ENCODE data around the gene FAM241B.

The FAM241B gene

DNA sequence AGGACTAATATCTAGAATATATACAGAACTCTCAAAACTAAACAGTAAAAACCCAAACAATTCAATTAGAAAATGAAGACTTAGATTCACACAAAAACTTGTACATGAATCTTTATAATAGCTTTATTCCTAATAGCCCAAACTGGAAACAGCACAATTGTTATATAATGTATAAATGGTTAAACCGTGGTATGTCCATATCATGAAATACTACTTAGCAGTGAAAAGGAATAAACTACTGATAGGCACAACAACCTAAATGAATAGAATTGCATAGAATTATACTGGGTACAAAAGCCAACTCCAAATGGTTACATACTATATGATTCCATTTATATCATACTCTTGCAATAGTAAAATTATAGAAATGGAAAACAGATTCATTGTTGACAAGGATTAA, 21.0 kb upstream of the FAM241B start:
- TF ChIP-seq, protein P1, sequence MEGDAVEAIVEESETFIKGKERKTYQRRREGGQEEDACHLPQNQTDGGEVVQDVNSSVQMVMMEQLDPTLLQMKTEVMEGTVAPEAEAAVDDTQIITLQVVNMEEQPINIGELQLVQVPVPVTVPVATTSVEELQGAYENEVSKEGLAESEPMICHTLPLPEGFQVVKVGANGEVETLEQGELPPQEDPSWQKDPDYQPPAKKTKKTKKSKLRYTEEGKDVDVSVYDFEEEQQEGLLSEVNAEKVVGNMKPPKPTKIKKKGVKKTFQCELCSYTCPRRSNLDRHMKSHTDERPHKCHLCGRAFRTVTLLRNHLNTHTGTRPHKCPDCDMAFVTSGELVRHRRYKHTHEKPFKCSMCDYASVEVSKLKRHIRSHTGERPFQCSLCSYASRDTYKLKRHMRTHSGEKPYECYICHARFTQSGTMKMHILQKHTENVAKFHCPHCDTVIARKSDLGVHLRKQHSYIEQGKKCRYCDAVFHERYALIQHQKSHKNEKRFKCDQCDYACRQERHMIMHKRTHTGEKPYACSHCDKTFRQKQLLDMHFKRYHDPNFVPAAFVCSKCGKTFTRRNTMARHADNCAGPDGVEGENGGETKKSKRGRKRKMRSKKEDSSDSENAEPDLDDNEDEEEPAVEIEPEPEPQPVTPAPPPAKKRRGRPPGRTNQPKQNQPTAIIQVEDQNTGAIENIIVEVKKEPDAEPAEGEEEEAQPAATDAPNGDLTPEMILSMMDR (IDR thresholded peaks at IDR 0.05; ENCODE audit: low read length, missing control alignments) = no peak
- no peak overlapping the region for H3K4me3 ChIP-seq (replicated peaks; ENCODE audit: low read depth, low read length)
- no peak for DNase-seq (ENCODE audit: low read depth)

DNA sequence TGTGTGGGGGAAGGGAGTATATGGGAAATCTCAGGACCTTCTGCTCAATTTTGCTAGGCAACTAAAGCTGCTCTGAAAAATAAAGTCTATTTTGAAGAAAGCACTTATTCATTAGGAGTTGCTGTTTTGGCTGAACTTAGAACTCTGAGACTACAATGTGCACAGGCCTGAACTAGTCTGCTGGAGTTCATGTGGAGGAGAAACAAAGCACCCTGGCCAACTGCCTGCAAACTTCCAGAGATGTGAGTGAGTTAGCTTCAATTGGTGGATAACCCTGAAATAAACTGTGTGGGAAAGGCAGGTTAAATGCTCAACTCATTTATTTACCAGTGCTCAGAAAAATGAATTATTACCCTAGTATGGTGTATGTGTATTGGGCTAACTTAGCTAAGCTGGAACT, 17.3 kb upstream of the FAM241B start:
- TF ChIP-seq, protein P1 (IDR thresholded peaks at IDR 0.05; ENCODE audit: low read length, missing control alignments) = no peak
- no peak overlapping the region for H3K4me3 ChIP-seq (replicated peaks; ENCODE audit: low read depth, low read length)

DNA sequence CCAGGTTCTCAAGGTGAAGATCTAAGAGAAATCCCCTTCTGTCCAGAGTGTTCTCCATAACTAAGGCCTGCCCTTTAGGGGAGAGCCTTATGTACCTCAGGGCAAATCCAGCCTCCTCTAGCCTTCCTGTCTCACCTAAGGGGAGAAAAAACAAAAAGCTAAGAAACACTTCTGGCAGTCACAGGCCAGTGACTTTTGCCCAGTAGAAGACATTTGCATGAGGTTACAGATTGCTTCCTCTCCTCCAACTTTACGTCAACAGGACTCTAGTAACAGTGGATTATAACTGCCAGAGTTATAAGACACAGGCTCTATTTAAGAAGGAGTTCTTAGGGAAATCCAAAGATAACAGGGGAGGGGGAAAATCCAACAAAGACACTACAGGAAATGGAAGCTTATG, 15.9 kb upstream of the FAM241B start:
- no peak overlapping the region for H3K4me3 ChIP-seq (replicated peaks; ENCODE audit: low read depth, low read length)
- TF ChIP-seq, protein P1 (IDR thresholded peaks at IDR 0.05; ENCODE audit: low read length, missing control alignments) = no peak
- DNase-seq (ENCODE audit: low read depth) = no peak

More for the DNA sequence above, 17.3 kb upstream of the FAM241B start:
- DNase-seq (ENCODE audit: low read depth) = no peak

DNA sequence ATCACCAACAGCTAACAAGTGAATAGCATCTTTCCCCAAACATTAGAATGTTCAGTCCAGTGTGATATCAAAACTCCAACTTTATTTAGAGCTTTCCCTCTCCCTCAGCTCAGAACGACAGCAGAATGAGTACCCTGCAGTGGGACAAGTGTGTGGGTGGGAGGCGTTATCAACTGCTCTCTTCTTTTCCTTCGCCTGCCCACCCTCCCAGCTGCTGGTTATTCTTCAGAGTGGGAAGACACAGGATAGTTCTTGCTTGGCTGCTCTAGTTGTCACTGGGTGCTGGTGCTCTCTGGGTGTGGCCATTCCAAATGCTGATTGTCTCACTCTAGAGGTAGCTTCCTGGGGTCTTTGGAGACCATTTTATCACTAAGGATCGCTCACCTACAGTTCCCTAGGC, 13.7 kb upstream of the FAM241B start:
- no peak for DNase-seq (ENCODE audit: low read depth)
- TF ChIP-seq, protein P1 (IDR thresholded peaks at IDR 0.05; ENCODE audit: low read length, missing control alignments) = no peak
- no peak overlapping the region for H3K4me3 ChIP-seq (replicated peaks; ENCODE audit: low read depth, low read length)

DNA sequence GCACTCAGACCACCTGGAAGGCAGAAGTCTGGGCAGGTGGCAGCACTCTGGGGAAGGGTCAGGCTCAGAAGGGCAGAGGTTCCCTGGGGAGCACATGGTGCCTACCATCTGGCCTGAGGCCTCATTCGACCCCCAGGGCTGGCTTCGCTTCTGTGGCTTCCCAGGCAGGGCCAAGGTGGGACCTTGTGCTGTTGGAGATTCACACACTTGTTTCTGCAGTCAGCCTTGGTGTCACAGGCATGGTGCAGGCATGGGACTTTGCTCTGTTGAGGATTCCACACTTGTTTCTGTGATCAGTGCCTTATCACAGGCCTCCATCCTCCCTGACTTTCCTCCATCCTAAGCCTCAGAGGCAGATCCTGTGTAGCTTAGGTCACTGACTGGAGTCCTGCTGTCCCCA, 11.3 kb upstream of the FAM241B start:
- TF ChIP-seq, protein P1 (IDR thresholded peaks at IDR 0.05; ENCODE audit: low read length, missing control alignments) = no peak
- DNase-seq (ENCODE audit: low read depth) = no peak
- H3K4me3 ChIP-seq (replicated peaks; ENCODE audit: low read depth, low read length) = no peak overlapping the region

DNA sequence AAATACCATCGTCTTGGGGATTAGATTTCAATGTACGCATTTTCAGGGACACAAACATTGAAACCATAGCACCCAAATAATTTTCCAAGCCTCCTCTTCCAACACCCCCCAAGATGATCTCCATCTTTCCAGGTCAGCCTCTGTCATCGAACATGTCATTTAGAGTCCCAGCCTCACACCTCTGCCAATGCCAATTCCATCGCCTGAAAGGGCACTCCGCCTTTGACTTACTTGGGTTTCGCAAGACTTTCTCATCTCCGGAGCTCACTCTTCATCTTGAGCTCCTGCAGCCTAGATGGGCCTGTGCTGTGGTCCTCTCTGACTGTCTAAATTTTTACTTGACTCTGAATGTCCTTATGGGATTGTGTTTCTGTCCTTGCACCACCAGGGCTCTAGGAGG, 10.4 kb upstream of the FAM241B start:
- DNase-seq (ENCODE audit: low read depth) = no peak
- no peak overlapping the region for H3K4me3 ChIP-seq (replicated peaks; ENCODE audit: low read depth, low read length)
- TF ChIP-seq, protein P1 (IDR thresholded peaks at IDR 0.05; ENCODE audit: low read length, missing control alignments) = no peak

DNA sequence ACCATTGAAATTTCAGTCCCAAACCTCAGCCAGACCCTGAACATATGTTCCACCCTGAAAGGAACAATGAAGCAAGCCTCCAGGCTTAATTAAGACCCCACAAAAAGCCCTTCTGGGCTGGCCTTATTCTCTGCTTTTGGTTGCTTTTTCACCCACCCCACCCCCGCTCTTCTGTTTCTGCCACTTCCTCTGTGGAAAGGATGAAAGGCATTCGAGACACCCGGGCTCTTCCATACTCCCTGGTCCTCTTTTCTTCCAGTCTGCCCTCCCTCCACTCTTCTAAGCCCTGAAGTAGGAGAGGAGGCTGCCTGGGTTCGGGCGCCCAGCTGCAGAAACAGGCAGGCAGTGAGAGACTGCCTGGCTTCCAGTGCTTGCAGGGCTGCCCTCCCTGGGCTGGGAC, 9.4 kb upstream of the FAM241B start:
- no peak for DNase-seq (ENCODE audit: low read depth)
- no peak overlapping the region for H3K4me3 ChIP-seq (replicated peaks; ENCODE audit: low read depth, low read length)
- TF ChIP-seq, protein P1 (IDR thresholded peaks at IDR 0.05; ENCODE audit: low read length, missing control alignments) = no peak
